T47D (cell line): ENCODE measurements around the gene C9orf85.

Experiments
- DNase-seq, 2 experiments: peaks; one replicate each; pipeline versions ENCODE4 v3.0.0 to v3.0.0-alpha.2; 2011 to 2012; ENCODE audit warnings: low read depth in 1 of 2, low spot score in 1 of 2
- JUND ChIP-seq: IDR thresholded peaks from 2 replicates; pipeline ENCODE4 v1.6.1; 2012; ENCODE audit warnings: low read depth
- in situ Hi-C: cut with HindIII; loops from 2 replicates; pipeline ENCODE4 v1.10.0; 2016; ENCODE audit warnings: low sequenced_read_pairs, low pct_unique_long_range_greater_than_20kb

The C9orf85 gene

DNA sequence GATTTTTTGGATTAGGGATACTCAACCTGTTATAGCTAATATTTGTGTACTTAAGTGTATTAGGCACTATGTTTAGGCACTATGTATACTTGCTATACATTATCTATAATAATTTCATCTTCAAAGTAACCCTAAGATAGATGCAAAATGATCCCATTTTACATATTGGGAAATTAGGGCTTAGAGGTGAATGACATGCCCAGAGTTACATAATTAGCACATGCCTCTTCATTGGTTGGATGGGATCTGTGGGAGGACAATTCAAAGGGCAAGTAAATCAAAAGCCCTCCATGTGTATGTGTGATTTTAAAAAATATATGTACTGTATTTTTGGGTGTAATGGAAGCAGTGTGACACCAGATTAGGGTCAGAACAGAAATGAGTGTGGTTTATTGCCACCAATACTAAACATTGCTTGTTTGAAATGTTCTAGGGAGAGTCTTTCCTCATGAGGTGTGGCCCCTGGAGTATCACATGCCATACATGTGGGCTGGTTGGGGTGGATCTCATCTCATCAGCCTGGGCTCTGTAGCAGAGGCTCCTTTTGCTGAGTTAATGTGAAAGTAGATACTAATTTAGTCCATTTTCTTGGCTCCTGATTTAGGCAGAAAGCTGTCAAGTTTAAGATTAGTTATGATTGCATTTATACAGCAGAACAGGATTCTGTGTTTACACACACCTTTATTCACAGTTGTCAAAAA lies 5.5 kb downstream of the C9orf85 start:
- in situ Hi-C loops: no loop called here
- DNase-seq: no peak
- TF ChIP-seq JUND: no peak

GRCh38 chr9:71918419-71918818 lies 7.0 kb downstream of the C9orf85 start:
- in situ Hi-C loops: no loop called here
- TF ChIP-seq JUND: no peak
- DNase-seq: no peak

GRCh38 chr9:71920456-71921189 lies 9.2 kb downstream of the C9orf85 start:
- in situ Hi-C loops: no loop called here
- peak in 1 of 2 experiments; percentile 6 for DNase-seq
- TF ChIP-seq JUND: no peak

GRCh38 chr9:71921190-71921814 lies 9.9 kb downstream of the C9orf85 start:
- DNase-seq: no peak
- no peak for TF ChIP-seq JUND
- in situ Hi-C loops: no loop called here

- in situ Hi-C loops: no loop called here
- no peak for TF ChIP-seq JUND
- no peak for DNase-seq
Measured at GRCh38 chr9:71924576-71924975, 13.1 kb downstream of the C9orf85 start.

DNA sequence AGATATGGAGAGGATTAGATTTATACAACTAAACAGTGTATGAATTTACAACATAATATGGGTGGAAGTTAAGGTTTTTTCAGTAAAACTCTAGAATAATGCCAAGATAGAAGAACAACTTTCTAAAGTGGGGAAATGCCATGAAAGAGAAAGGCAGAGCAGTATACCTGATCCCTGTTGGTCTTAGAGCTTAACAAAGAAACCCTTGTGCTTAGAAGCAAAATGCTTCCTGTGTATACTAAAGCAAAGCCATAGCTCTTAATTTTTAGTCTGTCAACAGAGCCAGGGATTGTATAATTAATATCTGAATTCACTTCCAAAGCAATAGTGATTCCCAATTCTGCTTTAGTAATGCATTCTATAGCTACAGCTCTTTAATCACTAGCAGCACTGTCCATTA lies 14.4 kb downstream of the C9orf85 start:
- in situ Hi-C loops: no loop called here
- no peak for DNase-seq
- no peak for TF ChIP-seq JUND

DNA sequence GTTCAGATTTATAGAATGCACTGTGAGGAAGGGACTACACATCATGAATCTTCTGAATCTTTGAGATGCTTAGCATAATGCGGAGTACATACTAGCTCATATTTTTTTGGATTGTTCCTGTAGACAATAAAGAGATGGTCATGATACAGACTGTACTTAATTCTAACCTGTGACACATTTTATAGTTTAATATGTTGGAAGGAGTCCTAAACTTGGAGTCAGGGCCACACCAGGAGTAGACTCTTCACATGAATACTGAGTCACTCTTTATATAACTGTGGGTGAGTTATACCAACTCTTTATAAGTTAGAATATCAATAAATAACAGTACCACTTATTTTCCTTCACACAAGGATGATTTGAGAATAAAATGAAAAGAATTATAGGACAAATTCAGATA lies 16.9 kb downstream of the C9orf85 start:
- TF ChIP-seq JUND: no peak
- no peak for DNase-seq
- in situ Hi-C loops: no loop called here

DNA sequence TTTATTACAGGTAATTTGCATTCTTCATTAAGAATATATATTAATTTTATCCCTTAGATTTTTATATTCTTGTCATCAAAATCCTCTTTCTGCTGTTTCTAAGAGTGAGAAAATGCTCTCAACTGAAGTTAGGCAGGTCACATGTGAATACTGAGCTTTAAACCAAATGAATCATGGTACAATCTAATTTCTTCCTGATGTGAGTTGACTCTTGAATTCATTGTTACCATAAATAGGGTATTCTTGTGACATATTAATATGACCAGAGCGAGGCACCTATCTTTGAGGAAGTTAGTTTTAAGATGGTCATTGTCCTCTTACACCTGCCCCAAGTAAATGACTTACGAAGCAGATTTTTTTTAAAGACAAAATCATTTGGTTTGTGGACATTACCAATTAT lies 17.4 kb downstream of the C9orf85 start:
- in situ Hi-C loops: no loop called here
- no peak for TF ChIP-seq JUND
- no peak for DNase-seq

- in situ Hi-C loops: no loop called here
- no peak; the same call in 1 of the 2 replicates for TF ChIP-seq JUND
- peak in 1 of 2 experiments; percentile 78 for DNase-seq
Measured at GRCh38 chr9:71929223-71929622, 17.8 kb downstream of the C9orf85 start.

DNA sequence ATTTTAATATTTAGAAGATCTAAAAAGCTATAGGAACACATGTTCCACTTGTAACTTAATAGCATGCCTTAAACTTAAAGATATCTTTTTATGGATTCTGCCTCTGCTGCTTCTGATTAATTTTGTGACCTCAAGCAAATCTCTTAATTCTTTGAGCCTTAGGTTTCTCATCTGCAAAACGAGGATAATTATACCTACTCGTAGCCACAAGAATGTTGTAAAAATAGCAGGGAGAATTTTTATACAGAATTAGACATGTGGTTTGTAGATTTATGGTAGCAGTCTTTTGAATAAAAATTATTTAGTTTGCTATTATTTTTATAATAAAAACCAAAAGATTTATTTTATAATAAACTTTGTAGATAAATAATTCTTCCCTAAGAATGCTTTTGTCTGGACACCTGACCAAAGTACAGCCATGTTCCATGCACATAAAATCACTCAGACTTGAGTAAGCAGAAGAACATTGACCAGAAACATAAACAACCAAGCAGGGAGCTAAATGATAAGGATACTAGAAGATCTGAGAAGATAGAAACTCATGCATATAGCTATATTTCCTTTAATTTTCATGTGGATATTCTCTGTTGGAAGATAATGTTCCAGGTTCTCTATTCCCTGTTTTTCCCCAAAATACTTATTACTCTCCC lies 18.5 kb downstream of the C9orf85 start:
- TF ChIP-seq JUND: no peak
- no peak for DNase-seq
- in situ Hi-C loops: no loop called here

GRCh38 chr9:71931166-71931565 lies 19.7 kb downstream of the C9orf85 start:
- no peak for DNase-seq
- in situ Hi-C loops: no loop called here
- TF ChIP-seq JUND: no peak

GRCh38 chr9:71936066-71936465 lies 24.6 kb downstream of the C9orf85 start:
- in situ Hi-C loops: no loop called here
- TF ChIP-seq JUND: no peak
- no peak for DNase-seq
